BE2C (cell line): ENCODE data around the gene NEK4.
A peak's percentile ranks its signal among the peaks of the same experiment; 100 is the strongest.

ENCODE experiments used
- DNase-seq: peaks from one replicate; pipeline ENCODE4 v3.0.0-alpha.2; 2020
- H3K27me3 ChIP-seq: fragments of 250-450 bp; sonication (Bioruptor Pico); 2 replicates; pipeline ENCODE4 v1.5.1; 2020; ENCODE audit warnings: mild to moderate bottlenecking
- H3K36me3 ChIP-seq: fragments of 250-450 bp; sonication (Bioruptor Pico); 2 replicates; pipeline ENCODE4 v1.5.1; 2020; ENCODE audit warnings: mild to moderate bottlenecking
- H3K4me1 ChIP-seq: fragments of 250-450 bp; sonication (Bioruptor Pico); 2 replicates; pipeline ENCODE4 v1.5.1; 2020
- H3K4me3 ChIP-seq: 2 replicates; pipeline ENCODE4 v1.5.1; 2011; ENCODE audit warnings: low read depth, low read length
- H3K9me3 ChIP-seq: fragments of 250-450 bp; sonication (Bioruptor Pico); 2 replicates; pipeline ENCODE4 v1.5.1; 2020
- CTCF ChIP-seq: IDR thresholded peaks from 2 replicates; pipeline ENCODE4 v1.5.1; 2012; ENCODE audit warnings: mild to moderate bottlenecking, low read depth, low read length

The NEK4 gene

GRCh38 chr3:52794612-52795099 is 23.9 kb upstream of the NEK4 start, which contains the start of gene ITIH3:
Gene ITIH3 (plus strand): TSS chr3:52794796. CDS start chr3:52794804, 8 bp downstream.
- H3K27me3 ChIP-seq: no peaks in the 10 kb centered on the region
- no peak within 1 kb of the TSS for H3K4me3 ChIP-seq
- H3K9me3 ChIP-seq: no peaks in the 10 kb centered on the region
- H3K36me3 ChIP-seq: no peaks in the 10 kb centered on the region
- no peak for DNase-seq
- TF ChIP-seq CTCF: no peak
- H3K4me1 ChIP-seq: no peaks in the 10 kb centered on the region

GRCh38 chr3:52793702-52794611 is 23.2 kb upstream of the NEK4 start:
- Histone ChIP-seq H3K27me3 (no peaks in the 10 kb centered on the region), H3K4me3 (no peak overlapping the region), H3K36me3 (no peaks in the 10 kb centered on the region), H3K9me3 (no peaks in the 10 kb centered on the region), H3K4me1 (no peaks in the 10 kb centered on the region)
- no peak for TF ChIP-seq CTCF
- DNase-seq: no peak

- no peaks in the 10 kb centered on the region for H3K36me3 ChIP-seq
- TF ChIP-seq CTCF: no peak
- DNase-seq: peak; percentile 45
- no peaks in the 10 kb centered on the region for H3K27me3 ChIP-seq
- H3K4me3 ChIP-seq: no peak overlapping the region
- no peaks in the 10 kb centered on the region for H3K9me3 ChIP-seq
- no peaks in the 10 kb centered on the region for H3K4me1 ChIP-seq
Measured at GRCh38 chr3:52792961-52793695, 22.4 kb upstream of the NEK4 start.

GRCh38 chr3:52792413-52792812 is 21.7 kb upstream of the NEK4 start:
- H3K4me3 ChIP-seq: no peak overlapping the region
- H3K4me1 ChIP-seq: no peaks in the 10 kb centered on the region
- DNase-seq: no peak
- no peaks in the 10 kb centered on the region for H3K27me3 ChIP-seq
- H3K9me3 ChIP-seq: no peaks in the 10 kb centered on the region
- TF ChIP-seq CTCF: no peak
- H3K36me3 ChIP-seq: no peaks in the 10 kb centered on the region

- Histone ChIP-seq H3K9me3 (no peaks in the 10 kb centered on the region), H3K27me3 (no peaks in the 10 kb centered on the region), H3K4me3 (no peak overlapping the region), H3K4me1 (no peaks in the 10 kb centered on the region), H3K36me3 (no peaks in the 10 kb centered on the region)
- TF ChIP-seq CTCF: no peak
- DNase-seq: no peak
Measured at GRCh38 chr3:52791928-52792327, 21.2 kb upstream of the NEK4 start.
